ENCODE measurements around the gene TMEM134.

- TF ChIP-seq CTCF (IDR thresholded peaks at IDR 0.05; ENCODE audit: low read depth, low read length), result no peak
- no peak for TF ChIP-seq EZH2phosphoT487 (IDR thresholded peaks at IDR 0.05; ENCODE audit: low read depth)
These were observed 14.1 kb upstream of the TMEM134 start, which contains the start of gene AIP for GRCh38 chr11:67482827-67483798.
